GM18502 (cell line): ENCODE measurements around the gene TMEM240.
"Not testable (repeated sequence)": the region's sequence is repeated elsewhere in the genome, so short reads cannot be mapped to it uniquely, and the experiment has no call there.

Source experiments
- ATAC-seq: cut with Tn5 transposase; IDR thresholded peaks from one replicate; pipeline ENCODE4 v1.9.1; 2021; ENCODE audit warnings: mild to moderate bottlenecking; ENCODE audit not compliant: unreplicated experiment, poor library complexity

TMEM240 gene

DNA sequence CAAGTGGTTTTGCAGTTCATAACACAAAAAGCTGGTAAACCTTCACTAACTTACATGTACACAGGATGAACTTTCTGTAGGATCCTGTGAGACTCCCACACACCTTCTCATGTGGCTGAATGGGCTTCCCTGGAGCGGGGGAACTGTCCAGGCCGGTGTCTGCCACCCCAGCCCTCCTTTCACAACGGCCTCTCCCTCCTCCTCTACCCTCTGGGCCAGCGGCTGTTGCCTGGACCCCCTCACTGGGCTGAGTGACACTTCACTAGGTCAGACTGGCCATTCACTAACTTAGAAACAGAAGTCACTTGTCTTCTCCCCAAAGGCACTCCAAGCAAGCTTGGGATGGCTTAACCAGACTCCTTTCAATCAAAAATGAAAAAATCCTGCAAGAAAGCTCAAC is 18.2 kb upstream of the TMEM240 start:
- no peak for ATAC-seq

DNA sequence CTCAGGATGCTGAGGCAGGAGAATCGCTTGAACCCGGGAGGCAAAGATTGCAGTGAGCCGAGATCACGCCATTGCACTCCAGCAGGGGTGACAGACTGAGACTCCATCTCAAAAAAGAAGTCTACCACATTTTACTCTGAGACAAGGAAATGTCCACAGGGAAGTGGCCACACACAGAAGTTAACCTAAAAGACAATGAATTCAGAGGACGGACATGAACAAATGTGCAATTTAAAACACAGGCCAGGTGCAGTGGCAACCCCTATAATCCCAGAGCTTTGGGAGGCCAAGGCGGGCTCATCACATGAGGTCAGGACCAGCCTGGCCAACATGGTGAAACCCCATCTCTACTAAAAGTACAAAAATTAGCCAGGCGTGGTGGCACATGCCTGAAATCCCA is 17.3 kb upstream of the TMEM240 start:
- not testable (repeated sequence) for ATAC-seq

DNA sequence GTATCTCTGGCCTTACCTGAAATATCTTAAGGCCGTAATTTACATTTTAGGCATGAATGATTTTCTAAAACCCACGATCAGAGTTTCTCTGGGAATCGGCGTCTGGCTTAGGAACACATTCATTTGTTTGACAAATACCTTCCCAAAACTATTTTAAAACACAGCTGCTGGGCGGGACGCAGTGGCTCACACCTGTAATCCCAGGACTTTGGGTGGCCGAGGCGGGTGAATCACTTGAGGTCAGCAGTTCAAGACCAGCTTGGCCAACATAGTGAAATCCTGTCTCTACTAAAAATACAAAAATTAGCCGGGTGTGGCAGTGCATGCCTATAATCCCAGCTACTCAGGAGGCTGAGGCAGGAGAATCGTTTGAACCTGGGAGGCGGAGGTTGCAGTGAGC is 16.5 kb upstream of the TMEM240 start:
- not testable (repeated sequence) for ATAC-seq

DNA sequence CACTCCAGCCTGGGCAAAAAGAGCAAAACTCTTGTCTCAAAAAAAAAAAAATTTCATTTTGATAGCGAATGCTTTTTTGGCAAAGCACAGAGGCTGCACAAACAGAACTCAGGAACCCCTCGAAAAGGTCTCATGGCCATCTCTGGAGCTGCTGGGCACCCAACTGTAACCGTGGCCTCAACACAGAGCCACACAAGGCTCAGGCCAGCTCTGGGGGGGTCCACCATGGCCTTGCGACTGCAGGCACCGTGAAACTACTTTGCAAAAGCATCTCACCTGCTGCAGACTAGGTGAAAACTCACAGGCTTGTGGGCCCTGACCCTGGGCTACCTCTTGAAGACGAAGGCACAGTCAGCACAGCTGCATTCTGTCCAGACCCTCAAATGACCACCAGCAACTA is 16.1 kb upstream of the TMEM240 start:
- ATAC-seq, result no peak

DNA sequence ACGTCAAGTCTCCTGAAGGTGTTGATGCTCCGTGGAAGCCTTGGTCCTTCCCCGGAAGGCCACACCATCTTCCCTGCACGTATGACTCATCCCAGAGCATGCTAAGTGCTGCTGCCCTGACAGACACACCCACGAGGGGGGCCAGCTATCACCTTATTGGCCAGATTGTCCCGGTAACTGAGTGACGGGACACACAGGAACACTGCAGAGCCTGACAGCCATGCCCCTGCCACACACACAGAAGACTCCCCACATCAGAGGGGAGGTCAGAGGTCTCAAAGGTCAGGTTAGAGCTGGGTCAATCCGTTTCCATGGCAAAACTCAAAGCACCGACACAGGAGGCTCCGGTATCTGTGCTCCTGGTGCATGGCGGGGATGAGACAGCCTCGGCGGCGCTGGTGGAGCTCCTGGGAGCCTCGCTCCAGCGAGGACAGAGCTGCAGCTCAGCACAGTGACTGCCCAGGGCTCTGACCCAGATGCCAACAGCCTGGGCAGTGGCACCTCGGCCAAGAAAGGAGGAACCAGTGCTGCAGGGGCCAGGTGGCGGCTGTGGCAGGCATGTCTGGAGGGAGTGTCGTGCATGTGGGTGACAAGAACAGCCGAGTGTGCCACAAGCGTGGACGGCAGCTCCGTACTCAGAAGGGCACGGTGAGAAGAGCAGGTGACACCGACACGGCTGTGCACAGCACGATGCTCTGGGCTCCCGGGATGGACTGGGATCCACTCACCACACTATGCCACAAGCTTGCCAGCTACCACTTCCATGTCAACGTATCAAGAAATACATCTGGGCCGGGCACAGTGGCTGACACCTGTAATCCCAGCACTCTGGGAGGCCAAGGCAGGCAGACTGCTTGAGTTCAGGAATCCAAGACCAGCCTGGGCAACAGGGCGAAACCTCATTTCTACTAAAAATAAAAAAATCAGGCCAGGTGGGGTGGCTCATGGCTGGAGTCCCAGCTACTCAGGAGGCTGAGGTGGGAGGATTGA is 14.8 kb upstream of the TMEM240 start:
- ATAC-seq, result no peak

DNA sequence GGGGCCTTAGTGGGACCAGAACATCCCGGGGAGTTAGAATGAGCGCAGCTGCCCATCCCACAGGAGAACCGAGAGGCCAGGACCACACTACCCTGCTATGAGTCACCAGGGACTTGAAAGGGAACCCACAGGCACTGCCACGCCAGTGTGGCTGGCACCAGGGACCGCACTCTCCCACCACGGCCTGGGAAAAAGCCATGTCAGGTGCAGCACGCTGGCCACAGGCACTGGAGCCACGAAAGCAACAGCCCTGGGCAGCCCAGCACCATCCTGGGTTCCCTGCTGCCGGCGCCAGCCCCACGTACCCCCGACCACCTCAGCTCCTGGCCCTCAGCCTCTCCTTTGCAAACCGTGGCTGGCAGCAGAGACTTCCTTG is 14.1 kb upstream of the TMEM240 start:
- no peak for ATAC-seq

DNA sequence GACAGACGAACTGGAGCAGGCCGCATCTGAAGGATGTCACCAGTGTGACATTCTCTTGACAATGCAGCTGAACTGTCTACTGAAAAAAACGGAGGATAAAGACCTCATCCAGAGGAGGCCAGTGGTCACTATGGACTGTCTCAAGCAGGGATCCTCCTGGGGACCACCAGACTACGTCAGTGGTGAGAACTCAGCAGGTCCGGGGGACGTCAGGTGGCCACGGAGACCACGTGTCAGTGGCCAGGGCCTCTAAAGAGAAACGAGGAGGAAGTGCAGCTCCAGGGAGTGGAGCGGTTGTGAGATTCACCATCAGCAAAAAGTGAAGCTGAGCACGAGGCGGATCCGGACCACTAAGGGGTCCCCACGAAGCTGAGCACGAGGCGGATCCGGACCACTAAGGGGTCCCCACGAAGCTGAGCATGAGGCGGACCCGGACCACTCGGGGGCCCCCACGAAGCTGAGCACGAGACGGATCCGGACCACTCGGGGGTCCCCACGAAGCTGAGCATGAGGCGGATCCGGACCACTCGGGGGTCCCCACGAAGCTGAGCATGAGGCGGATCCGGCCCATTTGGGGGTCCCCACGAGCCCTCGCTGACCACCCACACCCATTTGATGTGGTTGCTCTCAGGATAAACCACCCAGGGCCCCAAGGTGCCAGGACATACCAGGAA is 13.5 kb upstream of the TMEM240 start:
- no peak for ATAC-seq

DNA sequence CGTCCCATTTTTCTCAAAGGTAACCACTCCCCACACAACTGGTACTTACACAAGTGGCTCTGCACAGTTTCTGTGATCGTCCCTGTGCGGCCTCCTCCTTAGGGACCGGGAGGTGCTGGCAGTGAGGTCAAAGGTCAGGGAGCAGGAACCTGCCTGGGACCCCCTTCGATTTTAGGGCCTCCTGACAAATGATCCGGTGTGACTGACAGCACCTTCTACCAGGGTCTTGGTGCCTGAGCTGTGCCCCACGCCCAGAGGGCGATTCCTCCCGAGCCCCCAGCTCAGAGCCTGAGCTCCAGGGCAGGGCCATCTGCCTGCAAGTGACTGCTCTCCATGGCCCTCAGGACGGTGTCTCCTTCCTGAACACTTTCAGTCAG is 11.8 kb upstream of the TMEM240 start:
- no peak for ATAC-seq

DNA sequence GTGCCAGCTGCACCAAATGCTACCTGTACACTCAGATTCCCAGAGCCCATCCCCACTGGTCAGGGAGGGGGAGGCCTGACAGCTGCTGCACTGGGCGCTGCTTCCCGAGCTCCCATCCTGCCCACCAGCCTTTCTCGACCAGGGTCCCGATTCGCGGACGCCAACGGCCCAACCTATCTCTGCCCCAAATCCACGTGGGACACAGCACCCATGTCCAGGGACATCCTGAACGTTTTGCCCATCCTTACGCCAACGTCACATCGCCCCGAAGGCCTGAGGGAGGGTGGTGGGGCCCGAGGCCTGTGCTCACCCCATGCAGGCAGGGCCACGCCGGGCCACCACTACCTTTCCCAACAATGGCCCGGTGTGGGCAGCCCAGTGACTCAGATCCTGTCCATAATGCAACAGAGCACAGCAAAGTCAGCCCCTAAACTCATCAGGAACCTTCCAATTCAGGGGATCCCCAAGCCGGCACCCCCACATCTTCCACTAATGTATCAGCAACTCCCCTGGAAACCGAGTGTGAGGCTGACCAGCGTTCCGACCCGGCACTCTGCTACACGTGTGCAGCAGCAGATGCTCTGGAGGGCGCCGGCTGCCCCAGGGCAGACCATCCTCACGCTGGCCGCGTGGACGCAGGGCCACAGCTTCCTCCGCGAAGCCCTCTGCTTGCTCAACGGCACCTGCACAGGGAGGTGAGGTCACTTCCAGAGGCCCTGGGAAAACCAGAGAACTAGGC is 11.3 kb upstream of the TMEM240 start:
- no peak for ATAC-seq

DNA sequence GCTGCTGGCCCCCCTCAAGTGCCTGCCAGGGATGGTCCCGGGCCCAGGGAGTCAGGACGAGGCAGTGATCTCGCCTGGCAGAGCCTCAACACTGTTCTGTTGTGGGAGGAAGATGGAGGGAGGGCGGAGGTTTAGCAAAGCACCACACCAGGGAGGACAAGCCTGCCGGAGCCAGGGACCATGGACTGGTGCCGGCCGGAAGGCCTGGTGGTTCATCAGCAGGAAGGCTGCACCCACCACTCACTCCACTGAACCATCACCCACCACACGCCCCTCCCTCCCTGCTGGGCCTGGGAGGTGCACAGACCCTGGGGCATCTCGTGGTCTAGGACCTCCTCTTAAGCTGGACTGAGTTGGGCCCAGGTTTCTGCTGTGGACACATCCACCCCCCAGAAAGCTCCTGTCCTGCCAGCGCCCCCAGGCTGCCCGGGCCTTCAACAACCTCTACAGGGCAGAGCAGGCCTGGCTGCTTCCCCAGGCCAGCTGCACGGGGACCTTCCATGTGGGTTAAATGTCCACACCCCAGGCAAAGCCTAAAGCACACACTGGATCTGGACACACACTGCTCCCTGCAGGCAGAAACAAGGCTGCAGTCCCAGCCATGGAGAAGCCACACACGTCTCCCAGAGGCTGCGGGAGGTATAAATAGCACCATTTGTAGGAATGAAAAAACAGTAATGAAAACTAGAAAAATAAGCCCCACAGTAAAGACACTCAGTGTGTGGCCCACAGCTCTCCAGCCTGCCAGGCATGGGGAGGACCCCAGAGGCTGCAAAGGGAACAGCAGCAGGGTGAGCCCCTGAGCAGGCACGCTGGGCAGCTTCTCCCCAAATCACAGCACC is 10.4 kb upstream of the TMEM240 start:
- ATAC-seq, result no peak

DNA sequence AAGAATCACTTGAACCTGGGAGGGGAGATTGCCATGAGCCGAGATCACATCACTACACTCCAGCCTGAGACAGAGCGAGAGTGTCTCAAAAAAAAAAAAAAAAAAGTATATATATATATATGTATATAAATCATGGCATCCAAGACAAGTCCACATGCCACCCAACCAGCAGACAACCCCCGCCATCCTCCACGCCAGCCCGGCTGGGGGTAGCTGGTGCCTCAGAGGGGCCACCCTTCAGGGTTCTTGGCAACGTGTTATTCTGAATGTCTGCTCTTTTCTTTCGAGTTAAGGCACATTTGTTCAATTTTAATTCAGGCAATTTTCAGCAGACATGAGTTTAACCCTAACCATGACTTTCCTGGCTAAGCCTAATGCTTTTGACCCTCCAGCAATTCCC is 9.7 kb upstream of the TMEM240 start:
- no peak for ATAC-seq

DNA sequence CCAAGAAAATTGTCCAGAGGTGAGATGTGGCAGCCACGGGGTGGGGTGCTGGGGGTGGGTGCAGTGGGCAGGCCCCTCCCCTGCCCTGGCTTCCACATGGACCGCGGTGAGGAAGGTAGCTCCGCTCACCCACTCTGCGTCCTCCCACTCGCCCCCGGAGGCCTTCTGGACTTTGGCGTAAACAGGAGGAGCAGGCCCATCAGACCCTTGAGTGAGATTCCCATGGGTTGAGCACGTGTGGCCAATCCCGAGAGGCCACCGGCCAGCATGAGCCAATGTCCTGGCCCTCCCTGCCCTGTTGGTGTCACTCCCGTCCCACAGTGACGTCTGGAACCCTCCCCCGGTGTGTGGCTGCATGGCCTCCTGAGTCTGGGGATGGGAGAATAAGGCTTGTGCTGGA is 8.2 kb upstream of the TMEM240 start:
- no peak for ATAC-seq

DNA sequence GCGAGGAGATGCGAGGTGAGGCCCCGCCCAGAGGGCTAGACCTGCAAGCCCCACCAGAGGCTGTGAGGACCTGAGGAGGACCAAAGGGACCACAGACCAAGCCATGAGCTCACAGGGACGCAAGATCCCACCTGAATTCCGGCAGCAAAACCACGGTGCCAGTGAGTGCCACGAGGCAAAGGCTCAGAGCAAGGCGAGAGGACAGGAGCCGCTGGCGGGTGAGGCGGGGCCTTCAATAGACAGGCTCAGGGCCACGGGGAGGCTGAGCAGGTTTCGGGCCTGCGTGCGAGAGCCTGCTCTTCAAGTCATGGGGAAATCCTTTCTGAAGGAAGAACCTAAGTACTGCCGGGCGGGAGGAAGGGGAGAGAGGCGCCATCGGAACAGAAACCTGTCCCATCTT is 7.1 kb upstream of the TMEM240 start:
- no peak for ATAC-seq

DNA sequence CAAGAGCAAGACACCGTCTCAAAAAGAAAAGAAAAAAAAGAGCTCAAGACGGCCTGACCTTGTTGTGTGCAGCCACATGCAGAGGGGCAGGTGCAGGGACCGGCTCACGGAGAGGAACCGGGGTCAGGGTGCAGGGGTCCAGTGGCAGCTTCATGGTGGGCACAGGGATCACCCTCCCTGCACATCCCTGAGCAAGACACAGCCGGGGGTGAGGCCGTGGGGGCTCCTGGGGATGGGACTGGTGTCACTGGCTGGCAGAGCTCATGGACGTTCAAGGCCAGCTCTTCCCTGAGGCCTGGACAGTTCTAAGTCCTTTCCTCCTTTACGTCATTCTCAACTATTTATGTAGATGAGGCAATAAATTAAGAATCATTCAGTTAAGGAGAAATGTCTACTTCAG is 6.6 kb upstream of the TMEM240 start:
- ATAC-seq, result no peak

DNA sequence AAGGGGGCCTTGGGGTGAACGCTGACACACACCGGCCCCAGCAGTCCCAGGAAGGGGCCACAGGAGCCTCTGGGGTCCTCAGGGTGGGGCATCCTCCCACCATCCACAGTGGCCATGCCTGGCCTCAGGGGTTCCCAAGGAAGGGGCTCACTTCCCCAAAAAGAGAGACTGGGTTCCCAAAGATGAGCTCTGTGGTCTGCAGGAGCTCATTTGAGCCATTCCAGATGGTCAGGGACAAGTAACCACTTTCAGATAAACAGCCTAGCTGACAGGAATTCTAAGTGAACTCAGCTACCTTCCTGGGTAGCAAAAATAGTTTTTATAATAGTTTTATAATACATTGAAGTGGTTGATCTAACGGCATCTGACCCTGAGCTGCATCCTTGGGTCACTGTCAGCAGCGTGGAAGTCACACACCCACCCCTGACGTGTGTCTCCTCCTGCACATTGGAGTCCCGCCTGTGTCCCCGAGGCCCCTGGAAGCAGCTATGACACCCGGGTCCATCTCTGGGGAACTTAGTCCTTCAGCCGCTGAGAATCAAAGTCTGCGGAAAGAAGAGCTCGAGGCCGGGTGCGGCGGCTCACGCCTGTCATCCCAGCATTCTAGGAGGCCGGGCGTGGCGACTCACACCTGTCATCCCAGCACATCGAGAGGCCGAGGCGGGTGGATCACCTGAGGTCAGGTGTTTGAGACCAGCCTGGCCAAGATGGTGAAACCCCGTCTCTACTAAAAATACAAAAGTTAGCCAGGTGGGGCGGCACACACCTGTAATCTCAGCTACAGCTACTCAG is 5.7 kb upstream of the TMEM240 start:
- no peak for ATAC-seq

DNA sequence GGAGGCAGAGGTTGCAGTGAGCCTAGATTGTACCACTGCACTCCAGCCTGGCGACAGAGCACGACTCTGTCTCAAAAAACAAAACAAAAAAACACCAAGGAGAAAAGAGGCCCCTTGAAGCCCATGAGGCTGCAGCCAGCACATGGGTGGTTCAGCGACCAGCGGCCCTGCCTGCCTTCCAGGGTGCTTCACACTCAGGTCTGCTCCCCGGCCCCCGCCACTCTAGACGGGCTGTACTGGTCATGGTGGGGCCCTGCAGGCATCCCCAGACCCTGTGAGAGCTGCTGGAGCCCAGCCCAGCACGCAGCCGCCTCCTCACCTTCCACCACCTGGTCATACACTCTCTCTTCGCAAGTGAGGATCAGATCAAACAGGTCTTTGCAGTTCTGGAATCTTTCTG is 4.1 kb upstream of the TMEM240 start:
- ATAC-seq, result no peak

DNA sequence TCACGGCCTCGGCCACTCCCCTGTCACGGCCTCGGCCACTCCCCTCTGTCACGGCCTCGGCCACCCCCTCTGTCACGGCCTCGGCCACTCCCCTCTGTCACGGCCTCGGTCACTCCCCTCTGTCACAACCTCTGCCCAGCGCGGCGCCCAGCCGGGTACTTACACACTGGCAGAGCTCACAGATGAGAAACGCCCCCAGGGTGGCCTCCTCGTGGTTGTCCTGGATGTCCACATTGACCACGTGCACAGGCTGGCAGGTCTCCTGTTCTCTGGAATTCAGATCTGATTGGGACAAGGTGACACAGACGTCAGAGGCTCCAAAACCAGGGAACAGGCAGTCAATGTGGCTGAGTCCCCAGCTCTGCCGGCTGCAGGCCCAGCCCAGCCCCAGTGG is 3.3 kb upstream of the TMEM240 start:
- no peak for ATAC-seq

DNA sequence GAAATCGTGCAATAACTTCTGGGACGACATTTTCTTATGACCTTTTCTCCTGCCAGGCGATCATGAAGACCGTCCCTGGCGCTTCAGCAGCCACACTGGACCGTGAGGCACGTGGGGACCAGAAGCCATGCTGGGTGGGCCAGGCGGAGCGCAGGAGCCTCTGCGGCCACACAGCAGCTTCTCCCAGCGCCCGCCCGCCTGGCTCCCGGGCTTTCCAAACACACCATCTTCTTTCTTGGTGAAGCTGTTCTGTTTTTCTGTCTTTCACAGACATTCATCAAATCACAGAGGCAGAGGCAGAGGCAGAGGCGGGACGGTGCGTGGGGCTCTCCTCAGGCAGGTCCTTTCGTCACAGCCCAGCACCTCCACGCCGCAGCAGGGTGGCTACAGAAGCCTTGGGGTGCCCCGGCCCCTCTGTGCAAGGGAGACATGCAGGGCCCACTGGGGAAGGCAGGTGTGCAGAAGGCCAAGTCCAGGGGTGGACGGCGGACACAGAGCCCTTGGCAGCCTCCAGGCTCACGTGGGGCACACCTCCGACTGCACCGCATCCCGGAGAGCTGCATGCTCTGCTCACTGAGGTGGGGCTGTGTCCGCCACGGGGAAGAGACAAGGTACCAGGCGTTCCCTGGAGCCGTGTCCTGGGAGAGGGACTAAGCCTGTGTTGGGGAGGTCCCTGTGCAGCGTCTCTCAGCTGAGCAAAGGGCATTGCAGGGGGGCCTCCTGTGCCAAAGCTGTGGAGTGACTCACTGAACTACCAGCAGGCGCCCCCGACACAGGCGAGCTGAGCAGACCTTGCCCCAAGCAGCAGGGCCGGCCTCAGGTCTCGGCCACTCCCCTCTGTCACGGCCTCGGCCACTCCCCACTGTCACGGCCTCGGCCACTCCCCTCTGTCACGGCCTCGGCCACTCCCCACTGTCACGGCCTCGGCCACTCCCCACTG is 2.6 kb upstream of the TMEM240 start:
- ATAC-seq, result no peak
